WTC11 (cell line): Measurements from ENCODE around the gene IL20RA. TPM values are rescaled to one million over a fixed set of nuclear protein-coding genes. Genes with fewer than 3 reads are reported as not detected.

Experiments
- ATAC-seq: fragments of 200-7000 bp; cut with Tn5 transposase; 2 replicates; pipeline ENCODE4 v1.10.0; 2021; ENCODE audit warnings: mild to moderate bottlenecking, moderate library complexity
- CTCF ChIA-PET: fragments of 300-600 bp; sonication (Branson Sonifier 250); formaldehyde crosslinking; loops from one replicate; lab custom pipeline; 2021; ENCODE audit warnings: antibody characterized with exemption; lab: Charles Lee
- POLR2A ChIA-PET: fragments of 350-600 bp; sonication (Branson Sonifier 250); formaldehyde crosslinking; loops from one replicate; lab custom pipeline; 2021; ENCODE audit warnings: antibody characterized with exemption; lab: Charles Lee
- DNase-seq: peaks from one replicate; pipeline ENCODE4 v3.0.0; 2021; ENCODE audit warnings: low spot score
- H3K27ac Mint-ChIP-seq: 2 replicates; pipeline ENCODE4 v1.8.0; 2021; ENCODE audit warnings: mixed read lengths
- H3K27me3 Mint-ChIP-seq: 2 replicates; pipeline ENCODE4 v1.8.0; 2021; ENCODE audit warnings: low read depth, mild to moderate bottlenecking, moderate library complexity, mixed read lengths
- H3K36me3 Mint-ChIP-seq: 2 replicates; pipeline ENCODE4 v1.8.0; 2021; ENCODE audit warnings: mixed read lengths
- H3K4me1 Mint-ChIP-seq: 2 replicates; pipeline ENCODE4 v1.8.0; 2022; ENCODE audit warnings: mixed read lengths
- H3K4me3 Mint-ChIP-seq: 2 replicates; pipeline ENCODE4 v1.8.0; 2021; ENCODE audit warnings: mild to moderate bottlenecking, moderate library complexity, mixed read lengths
- H3K9me3 Mint-ChIP-seq: 2 replicates; pipeline ENCODE4 v1.8.0; 2021; ENCODE audit warnings: mixed read lengths
- ATF1 ChIP-seq: sonication (generic); formaldehyde crosslinking; IDR thresholded peaks from 2 replicates; pipeline ENCODE4 v1.8.1; 2023; ENCODE audit warnings: mild to moderate bottlenecking, moderate library complexity, missing genetic modification reagents
- CBFB ChIP-seq: sonication (generic); formaldehyde crosslinking; IDR thresholded peaks from 2 replicates; pipeline ENCODE4 v1.8.1; 2022; ENCODE audit warnings: mild to moderate bottlenecking, low read depth, missing genetic modification reagents
- NFYB ChIP-seq: sonication (generic); formaldehyde crosslinking; conservative IDR thresholded peaks from 2 replicates; pipeline ENCODE4 v1.8.0; 2022; ENCODE audit warnings: low read depth, missing genetic modification reagents
- NR2C2 ChIP-seq: sonication (generic); formaldehyde crosslinking; IDR thresholded peaks from 2 replicates; pipeline ENCODE4 v1.8.0; 2022; ENCODE audit warnings: mild to moderate bottlenecking, missing genetic modification reagents
- SMAD3 ChIP-seq: sonication (generic); formaldehyde crosslinking; IDR thresholded peaks from 2 replicates; pipeline ENCODE4 v1.8.0; 2022; ENCODE audit warnings: missing genetic modification reagents, mild to moderate bottlenecking, borderline replicate concordance
- SOX15 ChIP-seq: fragments of 250-450 bp; sonication (Bioruptor Pico); IDR thresholded peaks from 2 replicates; pipeline ENCODE4 v1.9.0; 2021; ENCODE audit warnings: mild to moderate bottlenecking
- ZNF232 ChIP-seq: sonication (generic); formaldehyde crosslinking; IDR thresholded peaks from 2 replicates; pipeline ENCODE4 v1.8.0; 2022; ENCODE audit warnings: mild to moderate bottlenecking, missing genetic modification reagents
- ZNF263 ChIP-seq: sonication (generic); formaldehyde crosslinking; IDR thresholded peaks from 2 replicates; pipeline ENCODE4 v1.8.1; 2022; ENCODE audit warnings: low read depth, mild to moderate bottlenecking, moderate library complexity, missing genetic modification reagents
- ZNF317 ChIP-seq: sonication (generic); formaldehyde crosslinking; IDR thresholded peaks from 2 replicates; pipeline ENCODE4 v1.8.1; 2023; ENCODE audit warnings: low read depth, mild to moderate bottlenecking, moderate library complexity, missing genetic modification reagents, borderline replicate concordance
- total RNA-seq: library from RNA; stranded (reverse); gene quantifications from 3 replicates; pipeline ENCODE4 v1.2.3, GENCODE V29; 2021
- TF ChIP-seq, protein P1 (sequence below): sonication (generic); formaldehyde crosslinking; IDR thresholded peaks from 2 replicates; pipeline ENCODE4 v1.8.0; 2022; ENCODE audit warnings: mild to moderate bottlenecking, missing genetic modification reagents
- TF ChIP-seq, protein P2 (sequence below): sonication (generic); formaldehyde crosslinking; IDR thresholded peaks from 2 replicates; pipeline ENCODE4 v1.8.1; 2022; ENCODE audit warnings: mild to moderate bottlenecking, moderate library complexity, missing genetic modification reagents
- TF ChIP-seq, protein P3 (sequence below): fragments of 250-450 bp; sonication (Bioruptor Pico); IDR thresholded peaks from 2 replicates; pipeline ENCODE4 v1.9.0; 2021; ENCODE audit warnings: moderate library complexity, mild to moderate bottlenecking, inconsistent platforms, borderline replicate concordance
- TF ChIP-seq, protein P4 (sequence below): sonication (generic); formaldehyde crosslinking; IDR thresholded peaks from 2 replicates; pipeline ENCODE4 v1.8.0; 2022; ENCODE audit warnings: mild to moderate bottlenecking, missing genetic modification reagents
- TF ChIP-seq, protein P5 (sequence below): sonication (generic); formaldehyde crosslinking; IDR thresholded peaks from 2 replicates; pipeline ENCODE4 v1.8.1; 2023; ENCODE audit warnings: mild to moderate bottlenecking, missing genetic modification reagents
- TF ChIP-seq, protein P6 (sequence below): fragments of 250-450 bp; sonication (Bioruptor Pico); IDR thresholded peaks from 2 replicates; pipeline ENCODE4 v1.9.0; 2021; ENCODE audit warnings: mild to moderate bottlenecking
- TF ChIP-seq, protein P7 (sequence below): sonication (generic); formaldehyde crosslinking; IDR thresholded peaks from 2 replicates; pipeline ENCODE4 v1.8.0; 2022; ENCODE audit warnings: mild to moderate bottlenecking, missing genetic modification reagents

Gene IL20RA
- total RNA-seq, 1 experiment from 2014 or later, result 1.3 TPM

DNA sequence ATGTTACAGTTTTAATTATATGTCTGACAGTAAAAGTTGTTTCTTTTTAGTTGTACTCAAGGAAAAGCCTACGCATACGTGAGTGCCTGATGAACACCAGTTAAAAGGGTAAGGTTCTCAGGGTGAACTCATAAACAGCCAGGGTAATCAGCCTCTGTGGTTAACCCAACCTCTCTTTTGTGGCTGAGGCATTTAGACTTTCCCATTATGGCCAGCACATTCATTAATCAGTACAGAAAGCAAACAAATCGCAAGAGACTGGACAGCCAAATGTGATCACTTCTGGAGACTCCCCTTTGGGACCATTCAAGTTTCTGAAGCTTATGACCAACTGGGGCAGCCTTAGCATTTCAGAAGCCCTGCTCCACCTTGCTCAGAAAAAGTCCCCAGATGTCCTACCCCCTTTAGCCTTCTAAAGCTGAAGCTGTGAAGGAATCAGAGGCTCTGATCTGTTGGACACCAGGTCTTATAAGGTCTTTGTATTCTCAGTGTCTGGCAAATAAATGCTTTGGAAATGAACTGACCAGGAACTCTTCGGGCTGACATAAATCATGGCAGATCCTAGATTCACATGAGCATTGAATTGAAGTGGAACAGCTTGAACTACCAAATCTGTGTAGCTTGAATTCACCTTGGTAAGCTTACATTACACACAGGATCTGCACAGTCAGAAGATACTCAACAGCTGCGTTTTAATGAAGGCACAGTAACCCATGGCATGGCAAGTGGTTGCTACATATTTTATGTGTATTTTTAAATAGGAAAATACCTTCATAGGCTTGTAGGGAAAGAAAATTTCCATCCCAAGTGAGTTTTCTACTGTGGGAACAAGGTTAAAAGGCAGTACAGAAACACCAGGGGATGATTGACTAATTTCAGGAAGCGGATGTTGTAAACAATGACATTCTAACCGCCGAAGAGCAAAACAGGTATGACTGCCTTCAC lies 18.7 kb downstream of the IL20RA start (continued):
- TF ChIP-seq ZNF232 (CRISPR knock-in tag), result no peak
- TF ChIP-seq, protein P1, sequence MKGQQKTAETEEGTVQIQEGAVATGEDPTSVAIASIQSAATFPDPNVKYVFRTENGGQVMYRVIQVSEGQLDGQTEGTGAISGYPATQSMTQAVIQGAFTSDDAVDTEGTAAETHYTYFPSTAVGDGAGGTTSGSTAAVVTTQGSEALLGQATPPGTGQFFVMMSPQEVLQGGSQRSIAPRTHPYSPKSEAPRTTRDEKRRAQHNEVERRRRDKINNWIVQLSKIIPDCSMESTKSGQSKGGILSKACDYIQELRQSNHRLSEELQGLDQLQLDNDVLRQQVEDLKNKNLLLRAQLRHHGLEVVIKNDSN, result no peak

DNA sequence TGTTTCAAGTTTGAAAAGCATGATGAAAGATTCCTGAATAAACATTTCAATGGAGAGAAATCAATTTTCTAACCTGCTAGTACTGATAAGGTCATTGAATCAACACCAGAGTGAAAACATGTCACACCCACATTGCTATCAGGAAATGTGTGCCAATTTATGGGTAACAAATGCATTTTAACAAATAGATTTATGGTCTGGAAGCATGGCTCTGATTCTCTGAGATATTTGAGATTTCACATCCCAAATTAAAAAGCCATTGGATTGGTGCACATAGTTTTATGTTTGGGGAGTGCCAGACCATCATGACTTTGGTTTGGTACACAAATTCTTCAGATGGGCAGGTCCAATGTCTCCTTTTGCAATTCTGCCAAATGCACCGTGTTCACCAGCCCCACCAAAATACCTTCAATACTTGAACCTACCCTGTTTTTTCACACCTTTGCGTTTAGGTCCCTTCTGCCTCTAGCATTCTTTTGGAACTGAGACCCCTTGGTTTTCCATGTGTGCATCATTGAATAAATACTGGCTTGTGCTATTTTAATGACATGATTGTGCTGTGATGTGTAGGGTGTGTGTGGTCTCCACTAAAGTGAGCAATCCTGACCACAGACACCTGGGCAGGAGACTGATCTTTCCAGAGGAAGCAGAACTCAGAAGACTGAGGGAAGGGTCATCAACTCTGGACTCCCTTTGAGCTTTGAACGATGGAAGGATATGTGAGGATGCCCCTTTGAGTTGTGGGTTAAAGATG lies 20.4 kb downstream of the IL20RA start:
- Mint-ChIP-seq H3K27ac (no peak overlapping the region), H3K9me3 (peaks cover 18% of the 10 kb centered on the region), H3K27me3 (no peaks in the 10 kb centered on the region; the same call in 1 of the 2 replicates), H3K4me1 (no peaks in the 10 kb centered on the region), H3K36me3 (peaks cover 8% of the 10 kb centered on the region), H3K4me3 (no peak overlapping the region)
- ChIA-PET POLR2A (no interaction called here), CTCF (no interaction called here)
- DNase-seq (no peak), ATAC-seq (no peak)
- no peak for TF ChIP-seq ZNF263 (CRISPR knock-in tag)

DNA sequence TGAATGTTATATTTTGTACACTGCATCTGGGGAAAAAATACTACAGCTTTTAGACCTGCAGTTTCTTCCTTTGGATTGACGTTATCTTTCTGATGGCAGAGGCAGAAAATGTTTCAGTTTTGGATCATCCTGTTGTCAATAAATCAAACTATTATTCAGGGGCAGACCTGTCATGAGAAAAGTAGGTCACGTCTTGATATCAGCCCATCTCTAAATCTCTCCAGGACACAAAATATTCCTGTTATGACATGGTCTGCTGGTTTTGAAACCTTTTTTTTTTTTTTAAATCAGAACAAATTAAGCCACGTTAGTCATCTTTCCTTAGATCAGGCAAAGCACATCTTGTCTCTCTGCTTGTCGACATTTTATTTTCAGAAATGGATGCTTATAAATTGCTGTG lies 24.0 kb downstream of the IL20RA start:
- Mint-ChIP-seq H3K4me3 (no peak overlapping the region), H3K36me3 (peaks cover 8% of the 10 kb centered on the region), H3K9me3 (peaks cover 22% of the 10 kb centered on the region), H3K27me3 (no peaks in the 10 kb centered on the region; the same call in 1 of the 2 replicates), H3K4me1 (peaks cover 6% of the 10 kb centered on the region), H3K27ac (no peak overlapping the region)
- TF ChIP-seq, protein P2, sequence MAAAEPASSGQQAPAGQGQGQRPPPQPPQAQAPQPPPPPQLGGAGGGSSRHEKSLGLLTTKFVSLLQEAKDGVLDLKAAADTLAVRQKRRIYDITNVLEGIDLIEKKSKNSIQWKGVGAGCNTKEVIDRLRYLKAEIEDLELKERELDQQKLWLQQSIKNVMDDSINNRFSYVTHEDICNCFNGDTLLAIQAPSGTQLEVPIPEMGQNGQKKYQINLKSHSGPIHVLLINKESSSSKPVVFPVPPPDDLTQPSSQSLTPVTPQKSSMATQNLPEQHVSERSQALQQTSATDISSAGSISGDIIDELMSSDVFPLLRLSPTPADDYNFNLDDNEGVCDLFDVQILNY (CRISPR knock-in tag), result no peak
- TF ChIP-seq ATF1 (CRISPR knock-in tag) (no peak), CBFB (CRISPR knock-in tag) (no peak), SMAD3 (CRISPR knock-in tag) (no peak), NFYB (CRISPR knock-in tag) (no peak), NR2C2 (no peak), SOX15 (CRISPR knock-in tag) (no peak), ZNF317 (no peak)
- TF ChIP-seq, protein P3, sequence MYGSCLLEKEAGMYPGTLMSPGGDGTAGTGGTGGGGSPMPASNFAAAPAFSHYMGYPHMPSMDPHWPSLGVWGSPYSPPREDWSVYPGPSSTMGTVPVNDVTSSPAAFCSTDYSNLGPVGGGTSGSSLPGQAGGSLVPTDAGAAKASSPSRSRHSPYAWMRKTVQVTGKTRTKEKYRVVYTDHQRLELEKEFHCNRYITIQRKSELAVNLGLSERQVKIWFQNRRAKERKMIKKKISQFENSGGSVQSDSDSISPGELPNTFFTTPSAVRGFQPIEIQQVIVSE (CRISPR knock-in tag), result no peak
- TF ChIP-seq, protein P4, sequence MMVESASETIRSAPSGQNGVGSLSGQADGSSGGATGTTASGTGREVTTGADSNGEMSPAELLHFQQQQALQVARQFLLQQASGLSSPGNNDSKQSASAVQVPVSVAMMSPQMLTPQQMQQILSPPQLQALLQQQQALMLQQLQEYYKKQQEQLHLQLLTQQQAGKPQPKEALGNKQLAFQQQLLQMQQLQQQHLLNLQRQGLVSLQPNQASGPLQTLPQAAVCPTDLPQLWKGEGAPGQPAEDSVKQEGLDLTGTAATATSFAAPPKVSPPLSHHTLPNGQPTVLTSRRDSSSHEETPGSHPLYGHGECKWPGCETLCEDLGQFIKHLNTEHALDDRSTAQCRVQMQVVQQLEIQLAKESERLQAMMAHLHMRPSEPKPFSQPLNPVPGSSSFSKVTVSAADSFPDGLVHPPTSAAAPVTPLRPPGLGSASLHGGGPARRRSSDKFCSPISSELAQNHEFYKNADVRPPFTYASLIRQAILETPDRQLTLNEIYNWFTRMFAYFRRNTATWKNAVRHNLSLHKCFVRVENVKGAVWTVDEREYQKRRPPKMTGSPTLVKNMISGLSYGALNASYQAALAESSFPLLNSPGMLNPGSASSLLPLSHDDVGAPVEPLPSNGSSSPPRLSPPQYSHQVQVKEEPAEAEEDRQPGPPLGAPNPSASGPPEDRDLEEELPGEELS (CRISPR knock-in tag), result no peak
- TF ChIP-seq, protein P5, sequence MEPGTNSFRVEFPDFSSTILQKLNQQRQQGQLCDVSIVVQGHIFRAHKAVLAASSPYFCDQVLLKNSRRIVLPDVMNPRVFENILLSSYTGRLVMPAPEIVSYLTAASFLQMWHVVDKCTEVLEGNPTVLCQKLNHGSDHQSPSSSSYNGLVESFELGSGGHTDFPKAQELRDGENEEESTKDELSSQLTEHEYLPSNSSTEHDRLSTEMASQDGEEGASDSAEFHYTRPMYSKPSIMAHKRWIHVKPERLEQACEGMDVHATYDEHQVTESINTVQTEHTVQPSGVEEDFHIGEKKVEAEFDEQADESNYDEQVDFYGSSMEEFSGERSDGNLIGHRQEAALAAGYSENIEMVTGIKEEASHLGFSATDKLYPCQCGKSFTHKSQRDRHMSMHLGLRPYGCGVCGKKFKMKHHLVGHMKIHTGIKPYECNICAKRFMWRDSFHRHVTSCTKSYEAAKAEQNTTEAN (CRISPR knock-in tag), result no peak
- TF ChIP-seq, protein P6, sequence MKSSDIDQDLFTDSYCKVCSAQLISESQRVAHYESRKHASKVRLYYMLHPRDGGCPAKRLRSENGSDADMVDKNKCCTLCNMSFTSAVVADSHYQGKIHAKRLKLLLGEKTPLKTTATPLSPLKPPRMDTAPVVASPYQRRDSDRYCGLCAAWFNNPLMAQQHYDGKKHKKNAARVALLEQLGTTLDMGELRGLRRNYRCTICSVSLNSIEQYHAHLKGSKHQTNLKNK (CRISPR knock-in tag), result no peak
- TF ChIP-seq, protein P7, sequence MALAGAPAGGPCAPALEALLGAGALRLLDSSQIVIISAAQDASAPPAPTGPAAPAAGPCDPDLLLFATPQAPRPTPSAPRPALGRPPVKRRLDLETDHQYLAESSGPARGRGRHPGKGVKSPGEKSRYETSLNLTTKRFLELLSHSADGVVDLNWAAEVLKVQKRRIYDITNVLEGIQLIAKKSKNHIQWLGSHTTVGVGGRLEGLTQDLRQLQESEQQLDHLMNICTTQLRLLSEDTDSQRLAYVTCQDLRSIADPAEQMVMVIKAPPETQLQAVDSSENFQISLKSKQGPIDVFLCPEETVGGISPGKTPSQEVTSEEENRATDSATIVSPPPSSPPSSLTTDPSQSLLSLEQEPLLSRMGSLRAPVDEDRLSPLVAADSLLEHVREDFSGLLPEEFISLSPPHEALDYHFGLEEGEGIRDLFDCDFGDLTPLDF, result no peak
- ATAC-seq (no peak), DNase-seq (no peak)
- ChIA-PET CTCF (no interaction called here), POLR2A (no interaction called here)
